ENCODE measurements around the gene RNASEL.

The RNASEL gene

GRCh38 chr1:182607566-182607965, 18.5 kb upstream of the RNASEL start:
- Histone ChIP-seq H3K27ac (ENCODE audit: low read depth, low read length) (no peak overlapping the region), H3K4me3 (ENCODE audit: low read depth, low read length) (no peak overlapping the region), H3K27me3 (ENCODE audit: control insufficient read depth, insufficient read depth, low read length) (peaks cover 61% of the 10 kb centered on the region), H3K9ac (ENCODE audit: low read length) (no peak overlapping the region), H3K4me1 (ENCODE audit: control insufficient read depth, insufficient read depth, low read length) (peaks cover 34% of the 10 kb centered on the region), H3K9me3 (ENCODE audit: control insufficient read depth, insufficient read depth, low read depth, low read length) (no peaks in the 10 kb centered on the region), H3K36me3 (ENCODE audit: control insufficient read depth, insufficient read depth, low read length) (no peaks in the 10 kb centered on the region)

GRCh38 chr1:182604175-182605164, 15.4 kb upstream of the RNASEL start, which contains the start of gene RGS16:
Gene RGS16, minus strand, starts transcription at chr1:182604389. Its CDS starts 130 bp downstream, at chr1:182604259.
- Histone ChIP-seq H3K4me1 (ENCODE audit: control insufficient read depth, insufficient read depth, low read length) (peaks cover 31% of the 10 kb centered on the region), H3K9me3 (ENCODE audit: control insufficient read depth, insufficient read depth, low read depth, low read length) (no peaks in the 10 kb centered on the region), H3K36me3 (ENCODE audit: control insufficient read depth, insufficient read depth, low read length) (peaks cover 15% of the 10 kb centered on the region), H3K9ac (ENCODE audit: low read length) (peak within 1 kb of the TSS; percentile 67), H3K27me3 (ENCODE audit: control insufficient read depth, insufficient read depth, low read length) (peaks cover 44% of the 10 kb centered on the region), H3K27ac (ENCODE audit: low read depth, low read length) (no peak within 1 kb of the TSS), H3K4me3 (ENCODE audit: low read depth, low read length) (peak within 1 kb of the TSS; percentile 71)

GRCh38 chr1:182603646-182604174, 14.7 kb upstream of the RNASEL start:
- no peak overlapping the region for H3K27ac ChIP-seq (ENCODE audit: low read depth, low read length)
- H3K4me1 ChIP-seq (ENCODE audit: control insufficient read depth, insufficient read depth, low read length), result peaks cover 35% of the 10 kb centered on the region
- H3K9me3 ChIP-seq (ENCODE audit: control insufficient read depth, insufficient read depth, low read depth, low read length), result no peaks in the 10 kb centered on the region
- H3K4me3 ChIP-seq (ENCODE audit: low read depth, low read length), result peak overlapping the region; percentile 71
- H3K9ac ChIP-seq (ENCODE audit: low read length), result peak overlapping the region; percentile 67
- H3K27me3 ChIP-seq (ENCODE audit: control insufficient read depth, insufficient read depth, low read length), result peaks cover 41% of the 10 kb centered on the region
- H3K36me3 ChIP-seq (ENCODE audit: control insufficient read depth, insufficient read depth, low read length), result peaks cover 15% of the 10 kb centered on the region

- Histone ChIP-seq H3K4me3 (ENCODE audit: low read depth, low read length) (peak overlapping the region; percentile 71; the same call in 1 of the 2 replicates), H3K9ac (ENCODE audit: low read length) (no peak overlapping the region), H3K27me3 (ENCODE audit: control insufficient read depth, insufficient read depth, low read length) (peaks cover 40% of the 10 kb centered on the region), H3K9me3 (ENCODE audit: control insufficient read depth, insufficient read depth, low read depth, low read length) (no peaks in the 10 kb centered on the region), H3K27ac (ENCODE audit: low read depth, low read length) (no peak overlapping the region), H3K36me3 (ENCODE audit: control insufficient read depth, insufficient read depth, low read length) (peaks cover 15% of the 10 kb centered on the region), H3K4me1 (ENCODE audit: control insufficient read depth, insufficient read depth, low read length) (peaks cover 35% of the 10 kb centered on the region)
These were observed 14.0 kb upstream of the RNASEL start for GRCh38 chr1:182602935-182603645.

GRCh38 chr1:182601913-182602312, 12.9 kb upstream of the RNASEL start:
- peaks cover 33% of the 10 kb centered on the region for H3K27me3 ChIP-seq (ENCODE audit: control insufficient read depth, insufficient read depth, low read length)
- no peaks in the 10 kb centered on the region for H3K9me3 ChIP-seq (ENCODE audit: control insufficient read depth, insufficient read depth, low read depth, low read length)
- H3K27ac ChIP-seq (ENCODE audit: low read depth, low read length), result no peak overlapping the region
- peaks cover 15% of the 10 kb centered on the region for H3K36me3 ChIP-seq (ENCODE audit: control insufficient read depth, insufficient read depth, low read length)
- no peak overlapping the region for H3K9ac ChIP-seq (ENCODE audit: low read length)
- H3K4me3 ChIP-seq (ENCODE audit: low read depth, low read length), result no peak overlapping the region
- peaks cover 35% of the 10 kb centered on the region for H3K4me1 ChIP-seq (ENCODE audit: control insufficient read depth, insufficient read depth, low read length)

- peaks cover 15% of the 10 kb centered on the region for H3K36me3 ChIP-seq (ENCODE audit: control insufficient read depth, insufficient read depth, low read length)
- H3K9me3 ChIP-seq (ENCODE audit: control insufficient read depth, insufficient read depth, low read depth, low read length), result no peaks in the 10 kb centered on the region
- no peak overlapping the region for H3K27ac ChIP-seq (ENCODE audit: low read depth, low read length)
- no peak overlapping the region for H3K4me3 ChIP-seq (ENCODE audit: low read depth, low read length)
- H3K27me3 ChIP-seq (ENCODE audit: control insufficient read depth, insufficient read depth, low read length), result peaks cover 33% of the 10 kb centered on the region
- peaks cover 35% of the 10 kb centered on the region for H3K4me1 ChIP-seq (ENCODE audit: control insufficient read depth, insufficient read depth, low read length)
- no peak overlapping the region for H3K9ac ChIP-seq (ENCODE audit: low read length)
These were observed 12.3 kb upstream of the RNASEL start for GRCh38 chr1:182601416-182601786.

DNA sequence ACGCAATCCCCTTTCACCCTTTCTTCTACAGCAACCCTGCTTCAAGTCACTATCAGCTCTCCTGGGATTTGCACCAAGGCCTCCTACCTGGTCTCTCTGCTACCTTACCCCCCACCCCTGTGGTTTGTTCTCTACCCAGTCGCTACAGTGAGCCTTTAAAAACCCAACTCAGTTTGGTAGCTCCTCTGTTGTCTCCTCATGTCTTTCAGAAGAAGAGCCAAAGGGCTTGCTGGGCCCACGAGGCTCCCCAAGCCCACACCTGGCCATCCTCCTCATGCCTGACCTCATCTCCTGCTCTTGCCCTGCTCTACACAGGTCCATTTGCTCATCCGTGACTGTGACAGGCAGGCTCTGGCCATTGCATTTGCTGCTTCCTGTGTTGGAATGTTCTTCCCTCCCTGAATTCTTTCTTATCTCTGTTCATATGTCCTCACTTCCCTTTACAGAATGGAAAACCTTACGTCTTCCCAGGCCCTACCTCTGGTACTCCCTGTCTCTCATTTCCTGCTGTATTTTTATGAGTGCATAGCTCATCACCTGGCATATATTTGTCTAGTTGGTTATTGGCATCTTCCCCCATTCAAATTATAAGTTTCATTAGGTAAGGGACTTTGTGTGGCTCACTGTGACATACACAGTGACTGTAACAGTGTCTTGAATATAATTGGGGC, 11.8 kb upstream of the RNASEL start:
- no peak overlapping the region for H3K27ac ChIP-seq (ENCODE audit: low read depth, low read length)
- peaks cover 35% of the 10 kb centered on the region for H3K4me1 ChIP-seq (ENCODE audit: control insufficient read depth, insufficient read depth, low read length)
- H3K9me3 ChIP-seq (ENCODE audit: control insufficient read depth, insufficient read depth, low read depth, low read length), result no peaks in the 10 kb centered on the region
- H3K9ac ChIP-seq (ENCODE audit: low read length), result no peak overlapping the region
- H3K4me3 ChIP-seq (ENCODE audit: low read depth, low read length), result no peak overlapping the region
- H3K27me3 ChIP-seq (ENCODE audit: control insufficient read depth, insufficient read depth, low read length), result peaks cover 32% of the 10 kb centered on the region
- H3K36me3 ChIP-seq (ENCODE audit: control insufficient read depth, insufficient read depth, low read length), result peaks cover 15% of the 10 kb centered on the region

DNA sequence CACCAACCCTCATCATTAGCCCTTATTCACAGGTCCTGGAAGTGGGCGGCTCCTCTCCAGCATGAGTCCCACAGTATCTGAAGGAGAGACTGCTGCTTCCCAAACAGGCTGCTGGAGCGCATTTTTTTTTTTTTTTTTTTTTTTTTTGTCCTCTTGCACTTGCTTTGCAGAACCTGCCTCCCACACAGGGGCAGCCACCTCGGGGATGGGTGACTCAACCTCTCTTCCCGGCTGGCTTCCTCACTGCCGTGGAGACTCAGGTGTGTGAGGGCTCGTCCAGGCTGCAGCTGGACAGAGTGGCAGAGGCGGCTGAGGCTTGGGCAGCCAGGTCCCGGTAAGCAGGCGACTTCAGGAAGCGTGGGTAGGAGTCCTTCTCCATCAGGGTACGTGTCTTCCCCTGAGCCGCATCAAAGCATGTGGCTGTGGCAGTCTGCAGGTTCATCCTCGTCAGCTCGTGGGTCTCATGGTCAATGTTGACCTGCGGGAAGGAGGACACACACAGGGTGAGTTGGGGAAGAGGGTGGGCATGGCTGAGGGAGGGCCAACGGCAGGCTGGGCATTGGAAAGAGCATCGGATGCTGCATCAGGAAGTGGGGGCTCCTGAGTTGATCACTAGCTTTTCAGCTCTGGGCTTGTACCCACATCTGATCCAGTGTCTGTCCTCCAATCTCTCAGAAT, 11.1 kb upstream of the RNASEL start:
- H3K27me3 ChIP-seq (ENCODE audit: control insufficient read depth, insufficient read depth, low read length), result peaks cover 25% of the 10 kb centered on the region
- peaks cover 15% of the 10 kb centered on the region for H3K36me3 ChIP-seq (ENCODE audit: control insufficient read depth, insufficient read depth, low read length)
- H3K9me3 ChIP-seq (ENCODE audit: control insufficient read depth, insufficient read depth, low read depth, low read length), result no peaks in the 10 kb centered on the region
- H3K27ac ChIP-seq (ENCODE audit: low read depth, low read length), result no peak overlapping the region
- peaks cover 35% of the 10 kb centered on the region for H3K4me1 ChIP-seq (ENCODE audit: control insufficient read depth, insufficient read depth, low read length)
- no peak overlapping the region for H3K9ac ChIP-seq (ENCODE audit: low read length)
- H3K4me3 ChIP-seq (ENCODE audit: low read depth, low read length), result no peak overlapping the region

DNA sequence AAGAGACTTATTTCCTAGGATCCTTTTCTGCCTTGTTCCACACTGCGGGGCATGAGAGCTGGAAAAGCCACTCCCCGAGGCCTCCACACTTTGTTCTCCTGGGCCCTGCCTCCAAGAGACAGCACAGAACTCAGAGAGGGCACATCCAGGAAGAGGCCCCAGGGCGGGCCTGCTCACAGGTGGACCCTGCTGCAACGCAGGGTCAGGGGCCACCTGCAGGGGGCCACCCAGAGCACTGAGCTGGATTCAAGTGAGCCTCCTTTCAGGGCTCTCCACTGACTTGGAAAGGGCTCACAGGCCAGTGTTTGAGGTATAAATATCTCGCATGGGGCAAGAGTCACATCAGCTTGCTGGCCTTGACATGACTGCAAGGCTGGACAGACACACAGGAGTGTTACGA, 10.3 kb upstream of the RNASEL start:
- no peak overlapping the region for H3K9ac ChIP-seq (ENCODE audit: low read length)
- peaks cover 16% of the 10 kb centered on the region for H3K27me3 ChIP-seq (ENCODE audit: control insufficient read depth, insufficient read depth, low read length)
- no peaks in the 10 kb centered on the region for H3K9me3 ChIP-seq (ENCODE audit: control insufficient read depth, insufficient read depth, low read depth, low read length)
- peaks cover 15% of the 10 kb centered on the region for H3K36me3 ChIP-seq (ENCODE audit: control insufficient read depth, insufficient read depth, low read length)
- no peak overlapping the region for H3K4me3 ChIP-seq (ENCODE audit: low read depth, low read length)
- H3K27ac ChIP-seq (ENCODE audit: low read depth, low read length), result no peak overlapping the region
- peaks cover 31% of the 10 kb centered on the region for H3K4me1 ChIP-seq (ENCODE audit: control insufficient read depth, insufficient read depth, low read length)

- Histone ChIP-seq H3K27me3 (ENCODE audit: control insufficient read depth, insufficient read depth, low read length) (peaks cover 7% of the 10 kb centered on the region), H3K36me3 (ENCODE audit: control insufficient read depth, insufficient read depth, low read length) (peaks cover 15% of the 10 kb centered on the region), H3K4me3 (ENCODE audit: low read depth, low read length) (no peak overlapping the region), H3K9ac (ENCODE audit: low read length) (no peak overlapping the region), H3K27ac (ENCODE audit: low read depth, low read length) (no peak overlapping the region), H3K4me1 (ENCODE audit: control insufficient read depth, insufficient read depth, low read length) (peaks cover 22% of the 10 kb centered on the region), H3K9me3 (ENCODE audit: control insufficient read depth, insufficient read depth, low read depth, low read length) (no peaks in the 10 kb centered on the region)
These were observed 9.2 kb upstream of the RNASEL start for GRCh38 chr1:182598296-182598695.

Data from HUES6 (cell line).